ENCODE results near the gene MAP1B.

The MAP1B gene

DNA sequence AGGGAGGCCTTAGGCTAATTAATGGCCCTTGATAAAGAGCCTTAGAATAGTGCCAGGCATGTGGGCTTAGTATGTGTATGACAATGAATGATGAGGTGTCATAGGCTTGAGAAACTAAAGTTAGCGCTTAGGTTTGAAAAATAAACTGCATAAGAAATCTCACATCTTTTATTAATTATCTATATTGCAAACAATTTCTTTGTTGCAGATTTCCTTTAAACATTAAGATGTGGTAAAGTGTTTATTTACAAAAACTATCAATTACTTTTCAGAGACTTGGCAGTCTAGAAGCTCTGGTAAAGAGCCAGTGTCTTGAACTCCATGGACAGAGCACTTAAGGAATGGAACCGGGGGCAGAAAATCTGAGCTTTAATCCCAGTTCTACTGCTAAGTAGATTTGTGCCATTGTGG is 23.1 kb downstream of the MAP1B start:
- no peak for TF ChIP-seq POLR2A (IDR thresholded peaks at IDR 0.05; ENCODE audit: low read depth, low read length)
- FAIRE-seq (no peak), DNase-seq (ENCODE audit: insufficient read length, low spot score) (no peak)

DNA sequence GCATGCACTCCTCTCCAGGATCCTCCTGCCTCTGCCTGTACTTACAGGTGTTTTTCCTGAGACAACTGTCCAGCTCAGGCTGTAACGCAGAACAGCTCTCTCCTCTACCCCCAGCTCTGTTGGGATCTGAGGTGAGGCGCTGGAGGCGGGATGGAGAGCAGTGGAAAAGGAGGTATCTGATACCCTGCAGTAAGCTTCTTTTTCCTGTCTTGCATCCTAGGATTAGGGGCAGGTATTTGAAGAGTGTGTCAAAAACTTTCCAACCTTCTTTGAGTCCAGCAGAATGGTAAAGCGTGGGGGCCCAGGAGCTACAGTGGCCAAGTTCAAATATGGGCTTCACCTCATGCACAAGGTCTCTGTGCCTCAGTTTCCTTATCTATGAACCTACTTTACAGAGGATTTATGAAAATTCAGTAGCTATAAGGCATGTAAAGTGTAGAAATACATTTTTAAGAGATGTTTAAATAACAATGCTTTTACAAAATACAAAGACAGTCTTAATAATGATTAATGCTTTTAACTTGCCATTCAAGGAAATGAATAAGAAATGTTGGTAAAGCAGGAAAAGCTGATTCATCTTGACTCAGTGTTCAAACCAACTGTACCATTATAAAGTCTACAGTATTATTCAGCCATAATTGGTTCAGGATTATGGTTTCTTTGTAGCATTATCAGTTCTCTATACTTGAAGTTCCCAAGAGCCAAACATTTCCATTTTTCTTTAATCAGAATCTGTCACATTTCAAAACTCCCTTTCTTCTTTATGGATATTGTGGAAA is 26.1 kb downstream of the MAP1B start:
- peak; percentile 90 for FAIRE-seq
- TF ChIP-seq POLR2A (IDR thresholded peaks at IDR 0.05; ENCODE audit: low read depth, low read length): no peak
- no peak for DNase-seq (ENCODE audit: insufficient read length, low spot score)

DNA sequence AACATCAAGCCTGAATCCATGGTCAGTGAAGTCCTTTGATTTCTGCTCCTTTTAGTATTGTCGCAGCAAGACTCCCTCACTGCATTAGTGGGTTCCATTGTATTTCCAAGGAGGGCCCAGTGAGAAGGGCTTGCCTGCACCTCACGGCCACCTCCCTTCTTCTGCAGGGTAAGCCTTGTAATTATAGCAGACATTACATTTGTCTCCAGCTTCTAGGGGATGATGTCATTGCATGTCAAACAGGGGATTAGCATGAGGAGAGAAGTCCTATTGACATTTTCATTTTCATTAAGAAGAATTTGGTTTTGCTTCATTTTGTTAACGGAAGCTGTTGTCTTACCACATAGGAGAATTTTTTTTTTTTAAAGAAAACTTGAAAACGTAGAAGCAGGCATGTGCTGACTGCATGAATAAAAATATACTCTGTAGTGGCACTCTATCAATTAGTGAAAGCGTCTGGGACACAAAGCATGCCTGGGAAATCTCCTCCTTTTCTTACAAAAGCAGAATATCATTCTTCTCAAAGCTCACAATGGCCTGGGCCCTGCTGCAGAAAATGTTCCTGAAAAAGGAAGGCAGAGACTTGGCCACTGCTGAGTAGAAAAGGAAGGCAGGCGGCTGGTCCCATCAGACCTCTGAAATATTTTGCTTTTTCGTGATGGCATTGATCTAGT is 27.1 kb downstream of the MAP1B start:
- no peak for TF ChIP-seq POLR2A (IDR thresholded peaks at IDR 0.05; ENCODE audit: low read depth, low read length)
- FAIRE-seq (no peak), DNase-seq (ENCODE audit: insufficient read length, low spot score) (no peak)

DNA sequence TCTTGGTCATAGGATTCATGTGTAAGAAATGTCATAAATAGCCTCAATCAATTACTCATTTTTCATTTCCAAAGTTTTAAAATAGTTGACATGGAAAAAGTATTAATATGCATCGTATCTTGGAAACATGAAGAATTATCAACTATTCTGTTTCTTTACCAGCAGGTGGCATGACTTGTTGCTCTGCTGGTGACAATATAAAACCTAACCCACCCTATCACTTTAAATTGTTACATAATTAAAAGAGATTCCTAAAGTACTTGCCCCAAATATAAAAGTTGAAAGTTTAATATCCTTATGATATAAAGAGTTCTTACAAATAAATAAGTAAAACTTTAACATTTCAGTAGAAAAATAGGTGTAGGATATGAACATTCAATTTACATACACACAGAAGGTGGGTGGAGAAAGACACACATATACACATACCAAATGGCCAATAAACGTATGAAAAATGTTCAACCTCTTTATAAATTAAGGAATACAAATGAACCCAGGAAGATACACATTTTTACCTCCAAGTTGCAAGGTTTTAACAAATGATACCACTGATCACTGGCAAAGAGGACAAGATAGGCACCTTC is 30.6 kb downstream of the MAP1B start:
- FAIRE-seq (no peak), DNase-seq (ENCODE audit: insufficient read length, low spot score) (no peak)
- TF ChIP-seq POLR2A (IDR thresholded peaks at IDR 0.05; ENCODE audit: low read depth, low read length): no peak

DNA sequence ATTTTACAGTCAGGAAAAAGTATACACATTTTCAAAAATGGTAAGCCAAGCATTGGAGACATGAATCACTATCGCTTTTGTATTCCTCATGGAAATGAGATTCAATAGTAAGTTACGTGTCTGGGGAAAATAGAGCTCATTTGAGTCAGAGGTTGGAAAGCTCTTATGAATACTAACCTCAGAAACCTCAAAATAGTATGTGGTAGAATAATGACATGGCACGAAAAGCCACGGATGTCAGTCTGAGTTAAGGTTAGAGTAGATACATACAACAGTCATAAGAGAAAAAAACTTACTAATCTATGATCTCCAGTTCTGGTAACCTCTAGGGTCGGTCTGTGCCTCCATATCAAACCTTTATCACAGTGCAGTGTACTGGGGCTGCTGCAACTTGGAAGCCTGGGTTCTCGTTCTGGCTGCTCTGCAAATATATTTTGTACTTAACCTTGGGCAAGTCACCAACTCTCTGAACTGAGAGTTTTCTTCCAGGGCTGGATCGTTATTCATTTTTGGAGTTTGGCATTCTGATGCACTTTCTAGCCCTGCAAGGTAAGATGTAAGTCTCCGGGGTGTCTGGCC is 31.8 kb downstream of the MAP1B start:
- FAIRE-seq (peak; percentile 89), DNase-seq (ENCODE audit: insufficient read length, low spot score) (peak; percentile 11)
- no peak for TF ChIP-seq POLR2A (IDR thresholded peaks at IDR 0.05; ENCODE audit: low read depth, low read length)

DNA sequence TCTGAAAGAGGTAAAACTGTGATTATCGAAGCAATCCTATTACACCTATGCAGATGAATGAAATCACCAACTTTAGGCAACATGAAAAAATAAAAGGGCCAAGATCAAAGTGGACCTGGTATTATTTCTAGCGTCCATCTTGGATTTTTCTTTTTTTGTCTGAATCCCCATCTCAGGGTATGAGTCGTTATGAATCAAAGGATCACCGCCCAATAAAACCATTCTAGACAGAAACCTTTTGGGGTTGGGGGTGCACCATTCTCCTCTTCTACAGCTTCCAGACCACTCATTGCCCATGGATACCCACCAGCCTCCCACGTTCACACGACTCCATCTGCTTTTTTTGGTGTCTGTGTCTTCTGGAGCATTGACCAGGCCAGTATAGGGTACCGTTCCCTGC is 33.4 kb downstream of the MAP1B start:
- DNase-seq (ENCODE audit: insufficient read length, low spot score) (no peak), FAIRE-seq (no peak)
- no peak for TF ChIP-seq POLR2A (IDR thresholded peaks at IDR 0.05; ENCODE audit: low read depth, low read length)

DNA sequence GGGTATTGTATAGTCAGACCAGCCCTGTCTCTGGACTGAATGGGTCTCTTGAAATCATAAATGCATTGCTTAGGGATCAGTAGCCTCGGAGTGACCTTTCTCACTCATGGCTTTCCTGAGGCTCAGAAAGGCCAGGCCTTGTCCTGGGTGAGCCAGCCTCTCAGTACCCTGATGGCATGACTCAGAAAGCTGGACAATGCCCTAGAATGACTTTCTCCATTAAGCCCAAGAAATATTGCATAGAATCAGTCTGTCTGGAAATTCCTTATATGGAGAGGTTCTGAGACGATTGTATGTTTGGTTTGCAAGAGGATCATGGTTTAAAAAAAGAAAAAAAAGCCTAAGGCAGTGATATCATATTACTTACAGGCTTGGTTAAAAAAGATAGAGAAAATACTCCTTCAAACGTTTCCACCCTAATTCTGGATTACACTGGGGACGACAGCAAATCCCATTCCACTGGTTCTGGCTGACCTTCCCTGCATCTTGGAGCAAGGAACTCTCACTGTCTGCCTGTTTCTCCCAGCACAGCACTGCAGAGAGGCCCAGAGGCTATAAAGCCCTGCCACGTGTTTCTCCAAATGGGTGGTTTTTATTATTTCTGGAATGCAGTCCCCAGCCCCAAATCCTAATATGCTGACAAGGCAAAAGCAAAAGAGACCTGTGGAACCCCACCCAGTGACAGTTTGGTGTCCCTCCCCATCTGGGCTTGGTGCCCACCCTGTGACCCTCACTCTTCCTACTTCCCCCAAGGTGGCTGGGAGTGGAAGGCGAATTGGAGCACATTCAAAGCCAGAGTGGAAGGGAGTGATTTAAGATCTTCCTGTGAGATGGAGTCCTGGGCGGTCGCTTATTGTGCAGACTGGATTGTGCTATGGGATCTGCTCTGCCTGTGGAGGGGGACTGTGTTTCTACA is 34.4 kb downstream of the MAP1B start:
- TF ChIP-seq POLR2A (IDR thresholded peaks at IDR 0.05; ENCODE audit: low read depth, low read length): no peak
- FAIRE-seq: peak; percentile 87
- DNase-seq (ENCODE audit: insufficient read length, low spot score): peak; percentile 39

DNA sequence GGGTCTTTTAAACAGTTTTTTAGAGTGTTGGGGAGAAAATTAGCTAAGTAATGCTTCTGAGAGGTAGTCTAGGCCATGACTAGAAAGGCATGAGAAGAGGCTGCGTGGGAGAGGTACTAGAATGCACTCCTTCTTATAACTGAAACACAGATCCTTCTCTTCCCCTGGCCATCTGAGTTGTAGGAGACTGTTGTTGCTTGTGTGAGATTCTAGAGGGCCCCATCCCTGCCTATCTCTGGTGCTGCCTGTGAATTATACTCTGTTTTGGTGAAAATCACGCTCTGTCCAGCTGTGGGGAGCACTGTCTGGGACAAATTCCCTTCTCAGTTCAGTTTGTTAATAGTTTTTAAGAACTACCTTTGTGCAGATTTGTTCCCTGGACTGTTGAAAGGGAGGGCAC is 37.5 kb downstream of the MAP1B start:
- FAIRE-seq: no peak
- TF ChIP-seq POLR2A (IDR thresholded peaks at IDR 0.05; ENCODE audit: low read depth, low read length): no peak
- DNase-seq (ENCODE audit: insufficient read length, low spot score): no peak

DNA sequence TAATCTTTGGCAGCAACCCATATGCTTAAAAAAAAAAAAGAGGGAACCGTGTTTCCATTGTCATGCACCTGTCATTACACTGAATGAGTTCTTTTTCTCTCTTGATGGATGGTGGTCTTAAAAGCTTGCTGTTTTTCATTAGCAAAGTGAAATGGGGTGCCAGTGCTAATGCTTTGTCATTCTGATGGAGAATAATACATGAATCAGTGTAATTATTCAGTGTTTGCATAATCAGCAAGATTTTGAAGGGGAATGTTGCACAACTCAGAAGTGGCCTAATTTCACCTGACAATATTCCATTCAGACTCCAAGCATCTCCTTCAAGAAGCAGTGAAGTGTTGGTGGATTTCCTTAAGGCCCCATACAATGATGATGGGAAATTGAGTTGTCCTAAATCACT is 38.1 kb downstream of the MAP1B start:
- no peak for TF ChIP-seq POLR2A (IDR thresholded peaks at IDR 0.05; ENCODE audit: low read depth, low read length)
- FAIRE-seq (no peak), DNase-seq (ENCODE audit: insufficient read length, low spot score) (no peak)

DNA sequence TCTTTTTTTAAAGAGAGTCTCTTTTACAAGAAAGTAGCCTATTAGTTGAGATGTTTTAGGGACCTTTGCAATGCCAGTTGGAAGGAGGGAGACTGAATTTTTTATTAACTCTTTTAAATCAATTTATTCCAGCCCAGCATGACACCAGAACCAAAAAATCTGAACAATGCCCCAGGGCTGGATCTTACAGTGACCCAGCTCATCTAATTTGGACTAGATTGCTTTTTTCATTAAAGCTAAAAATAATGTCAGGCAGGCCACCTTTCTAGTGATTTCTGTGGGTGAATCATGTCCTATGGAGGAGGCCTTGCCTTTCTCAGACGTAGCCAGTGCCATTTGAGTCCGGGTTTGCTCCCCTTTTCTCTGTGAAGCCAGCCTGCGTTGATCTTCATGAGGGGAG is 38.8 kb downstream of the MAP1B start:
- TF ChIP-seq POLR2A (IDR thresholded peaks at IDR 0.05; ENCODE audit: low read depth, low read length): no peak
- DNase-seq (ENCODE audit: insufficient read length, low spot score): no peak
- FAIRE-seq: no peak

DNA sequence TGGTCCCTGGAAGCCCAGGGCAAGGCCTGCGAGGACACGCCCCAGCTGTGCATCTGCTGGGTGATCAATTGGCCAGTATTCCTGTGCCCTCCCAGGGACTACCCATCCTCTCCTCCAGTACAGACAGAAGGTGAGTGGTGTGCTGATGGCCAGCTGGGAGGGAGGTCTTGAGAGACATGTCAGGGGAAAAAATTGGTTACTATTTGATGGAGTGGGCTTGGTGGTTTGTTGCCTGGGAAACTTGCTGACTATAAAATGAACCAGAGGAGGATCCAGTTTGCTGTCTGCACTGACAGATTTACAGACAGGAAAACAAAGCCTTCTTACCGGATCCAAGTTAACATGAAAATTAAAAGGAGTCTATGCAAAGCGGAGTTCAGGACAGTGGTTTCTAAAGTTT is 40.3 kb downstream of the MAP1B start:
- FAIRE-seq: no peak
- TF ChIP-seq POLR2A (IDR thresholded peaks at IDR 0.05; ENCODE audit: low read depth, low read length): no peak
- DNase-seq (ENCODE audit: insufficient read length, low spot score): no peak

DNA sequence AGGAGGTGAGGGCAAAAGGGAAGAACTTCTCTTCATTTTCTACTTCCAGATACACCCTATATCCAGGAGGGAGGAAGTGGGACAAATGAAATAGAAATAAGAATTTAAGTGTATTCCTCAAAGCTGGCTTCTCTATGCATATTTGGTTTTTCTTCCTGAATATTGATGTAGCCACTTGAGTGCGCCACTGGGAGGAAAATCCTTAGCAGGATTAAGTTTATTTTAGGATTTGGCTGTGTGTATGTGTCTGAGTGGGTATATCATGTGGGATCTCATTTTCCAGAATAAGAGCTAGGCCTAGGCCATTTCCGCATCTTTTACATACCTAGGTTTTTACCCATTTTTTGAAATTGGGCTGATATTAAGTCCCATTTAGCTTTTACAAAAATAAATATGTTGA is 42.5 kb downstream of the MAP1B start:
- no peak for FAIRE-seq
- TF ChIP-seq POLR2A (IDR thresholded peaks at IDR 0.05; ENCODE audit: low read depth, low read length): no peak

DNA sequence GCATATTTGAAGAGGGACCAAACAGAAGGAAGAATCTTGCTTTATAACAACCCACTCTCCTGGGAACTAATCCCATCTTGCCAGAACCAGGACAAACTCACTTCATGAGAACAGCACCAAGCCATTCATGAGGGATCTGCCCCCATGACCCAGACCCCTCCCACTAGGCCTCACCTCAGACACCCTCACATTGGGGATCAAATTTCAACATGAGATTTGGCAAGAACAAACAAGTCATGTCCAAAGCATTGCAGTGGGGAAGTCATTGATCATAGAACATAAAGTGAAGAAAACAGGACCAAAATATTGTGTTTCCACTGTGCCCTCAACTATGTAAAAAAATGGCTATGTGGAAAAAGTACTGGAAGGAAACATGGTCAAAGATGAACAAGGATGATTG is 43.9 kb downstream of the MAP1B start:
- FAIRE-seq: no peak
- no peak for TF ChIP-seq POLR2A (IDR thresholded peaks at IDR 0.05; ENCODE audit: low read depth, low read length)

More for the DNA sequence above, 42.5 kb downstream of the MAP1B start:
- DNase-seq (ENCODE audit: insufficient read length, low spot score): no peak

More for the DNA sequence above, 43.9 kb downstream of the MAP1B start:
- DNase-seq (ENCODE audit: insufficient read length, low spot score): no peak
